K562 (cell line): ENCODE data around the gene LYST. TPM values are rescaled to one million over a fixed set of nuclear protein-coding genes. Genes with fewer than 3 reads are reported as not detected.

ENCODE experiments used
- ATAC-seq: fragments of 200-7000 bp; cut with Tn5 transposase; 3 replicates; pipeline ENCODE4 v1.9.1; 2020; ENCODE audit warnings: moderate library complexity
- BruUV-seq: library from RNA; stranded (reverse); fragments of 400-500 nt; replicated peaks from 2 replicates; lab custom pipeline; 2021; lab: Mats Ljungman, UMichigan
- CTCF ChIA-PET: fragments of 300-600 bp; formaldehyde crosslinking; extraction: SDS; loops from one replicate; lab custom pipeline; 2021; ENCODE audit warnings: low intra/inter-chr PET ratio; lab: Yijun Ruan, JAX
- POLR2A ChIA-PET: fragments of 300-600, 350-650 bp; sonication (Branson Sonifier 250); formaldehyde crosslinking; extraction: SDS; loops from one replicate; lab custom pipeline; 2021; ENCODE audit warnings: antibody characterized with exemption, inconsistent platforms; lab: Yijun Ruan, JAX
- DNase-seq, 4 experiments: peaks; one replicate each; pipeline versions ENCODE4 v3.0.0 to v3.0.0-alpha.2; 2011 to 2018; ENCODE audit warnings: low spot score in 3 of 4, mixed read lengths in 3 of 4; ENCODE audit errors: extremely low read depth in 1 of 4
- FAIRE-seq: peaks from 2 replicates; lab custom pipeline; 2011; peaks lifted over from hg19 to GRCh38; lab: Jason Lieb, UNC
- H2AFZ ChIP-seq: 2 replicates; pipeline ENCODE4 v1.6.0; 2011; ENCODE audit warnings: low read depth, low read length, control low read depth, inconsistent platforms
- H3K27ac ChIP-seq: fragments of 200-600 bp; 3 replicates; pipeline ENCODE4 v1.8.0; 2011; ENCODE audit warnings: low read depth, mild to moderate bottlenecking, control low read depth, inconsistent platforms, low read length, moderate library complexity, mixed read lengths; ENCODE audit errors: extremely low read depth
- H3K27me3 ChIP-seq, 2 experiments: fragments of 300-600 bp in 1 of 2; 2 replicates in 1 of 2; 3 replicates in 1 of 2; pipeline versions ENCODE4 v1.6.0 to v1.8.0; 2011; ENCODE audit warnings: inconsistent platforms in 2 of 2, low read length in 2 of 2, mild to moderate bottlenecking in 1 of 2, mixed read lengths in 1 of 2, moderate library complexity in 1 of 2; ENCODE audit not compliant: control insufficient read depth in 2 of 2, insufficient read depth in 2 of 2
- H3K36me3 ChIP-seq: fragments of 300-600 bp; 3 replicates; pipeline ENCODE4 v1.8.0; 2011; ENCODE audit warnings: mild to moderate bottlenecking, low read length, inconsistent platforms; ENCODE audit not compliant: control insufficient read depth, insufficient read depth
- H3K4me1 ChIP-seq, 2 experiments: fragments of 200-600 bp in 1 of 2; replicated peaks in 1 of 2; 2 replicates in 1 of 2; 3 replicates in 1 of 2; pipeline versions ENCODE4 v1.5.1 to v1.8.0; 2011; ENCODE audit warnings: inconsistent platforms in 2 of 2, low read length in 2 of 2, mild to moderate bottlenecking in 1 of 2, mixed read lengths in 1 of 2, moderate library complexity in 1 of 2; ENCODE audit not compliant: control insufficient read depth in 2 of 2, insufficient read depth in 2 of 2
- H3K4me2 ChIP-seq: 2 replicates; pipeline ENCODE4 v1.6.1; 2011; ENCODE audit warnings: low read length, control low read depth, inconsistent platforms, mixed read lengths; ENCODE audit not compliant: insufficient read depth
- H3K4me3 ChIP-seq: fragments of 200-600 bp; sonication (generic), shearing (Covaris generic); 2 replicates; pipeline ENCODE4 v1.5.1; 2016; ENCODE audit warnings: control low read depth, inconsistent platforms
- H3K79me2 ChIP-seq: fragments of 200-600 bp; 3 replicates; pipeline ENCODE4 v1.8.0; 2011; ENCODE audit warnings: low read length, inconsistent platforms; ENCODE audit not compliant: control insufficient read depth, insufficient read depth
- H3K9ac ChIP-seq, 2 experiments: 2 replicates each; pipeline versions ENCODE4 v1.6.0 to v1.6.1; 2011; ENCODE audit warnings: low read depth in 2 of 2, low read length in 2 of 2, control low read depth in 1 of 2, inconsistent platforms in 1 of 2, mild to moderate bottlenecking in 1 of 2, mixed read lengths in 1 of 2; ENCODE audit not compliant: insufficient read depth in 1 of 2
- H3K9me1 ChIP-seq: one replicate; pipeline ENCODE4 v1.6.0; 2011; ENCODE audit warnings: inconsistent platforms, mild to moderate bottlenecking, low read length, moderate library complexity; ENCODE audit not compliant: control insufficient read depth, insufficient read depth
- H3K9me3 ChIP-seq: replicated peaks from 2 replicates; pipeline ENCODE4 v1.5.1; 2011; ENCODE audit warnings: low read depth, low read length, inconsistent platforms; ENCODE audit not compliant: control insufficient read depth, insufficient read depth
- H4K20me1 ChIP-seq: replicated peaks from 2 replicates; pipeline ENCODE4 v1.6.1; 2011; ENCODE audit warnings: low read length, inconsistent platforms, mixed read lengths; ENCODE audit not compliant: control insufficient read depth, insufficient read depth
- C11orf30 ChIP-seq: fragments of 450-650 bp; IDR thresholded peaks from 2 replicates; pipeline ENCODE4 v1.6.1; 2016; ENCODE audit warnings: low read depth, mild to moderate bottlenecking
- CBX8 ChIP-seq: fragments of 200-600 bp; sonication (generic); IDR thresholded peaks from 2 replicates; pipeline ENCODE4 v1.6.1; 2012; ENCODE audit warnings: borderline replicate concordance, mixed run types, low read depth, mild to moderate bottlenecking, moderate library complexity, mixed read lengths, low read length, control low read depth, inconsistent platforms; ENCODE audit not compliant: poor library complexity, severe bottlenecking; ENCODE audit errors: extremely low read depth
- ESRRB ChIP-seq: fragments of 250-450 bp; sonication (Bioruptor Pico); IDR thresholded peaks from 2 replicates; pipeline ENCODE4 v1.5.0; 2020; ENCODE audit warnings: mild to moderate bottlenecking, moderate library complexity, borderline replicate concordance
- EWSR1 ChIP-seq: fragments of 450-650 bp; IDR thresholded peaks from 2 replicates; pipeline ENCODE4 v1.6.1; 2018; ENCODE audit warnings: borderline replicate concordance, mild to moderate bottlenecking, low read depth, moderate library complexity; ENCODE audit not compliant: partially characterized antibody
- FIP1L1 ChIP-seq: fragments of 200-400 bp; formaldehyde crosslinking; IDR thresholded peaks from 2 replicates; pipeline ENCODE4 v1.6.1; 2018; ENCODE audit warnings: mild to moderate bottlenecking, low read depth, low read length; ENCODE audit not compliant: poor library complexity, severe bottlenecking
- FOXM1 ChIP-seq, 2 experiments: fragments of 450-650 bp in 1 of 2; sonication (generic) in 1 of 2; formaldehyde crosslinking in 1 of 2; IDR thresholded peaks; 2 replicates each; pipeline versions ENCODE4 v1.6.1 to v1.9.0; 2017 to 2022; ENCODE audit warnings: low read depth in 2 of 2, mild to moderate bottlenecking in 2 of 2, missing genetic modification reagents in 1 of 2, moderate library complexity in 1 of 2
- FUS ChIP-seq: fragments of 200-400 bp; formaldehyde crosslinking; optimal IDR thresholded peaks from 2 replicates; pipeline ENCODE3; 2017; ENCODE audit warnings: low read depth, low read length
- LARP7 ChIP-seq: fragments of 450-650 bp; IDR thresholded peaks from 2 replicates; pipeline ENCODE4 v1.6.1; 2016
- MAFG ChIP-seq: fragments of 450-650 bp; conservative IDR thresholded peaks from 2 replicates; pipeline ENCODE4 v1.6.1; 2016; ENCODE audit warnings: missing genetic modification characterization, missing compliant biosample characterization
- SMARCE1 ChIP-seq: fragments of 450-650 bp; IDR thresholded peaks from 2 replicates; pipeline ENCODE4 v1.7.1; 2016; ENCODE audit warnings: mild to moderate bottlenecking
- SREBF1 ChIP-seq: fragments of 150-350 bp; IDR thresholded peaks from 2 replicates; pipeline ENCODE4 v1.6.1; 2014; ENCODE audit warnings: antibody characterized with exemption, low read depth, low read length, borderline replicate concordance
- SRSF7 ChIP-seq: fragments of 200-400 bp; formaldehyde crosslinking; optimal IDR thresholded peaks from 2 replicates; pipeline ENCODE3; 2017; ENCODE audit warnings: mild to moderate bottlenecking, low read depth, low read length
- ZNF184 ChIP-seq: sonication (generic); formaldehyde crosslinking; IDR thresholded peaks from 2 replicates; pipeline ENCODE4 v1.5.0; 2020; ENCODE audit warnings: missing genetic modification reagents
- ZNF316 ChIP-seq: fragments of 450-650 bp; IDR thresholded peaks from 2 replicates; pipeline ENCODE4 v1.6.1; 2016
- ZNF586 ChIP-seq: fragments of 450-650 bp; formaldehyde crosslinking; conservative IDR thresholded peaks from 2 replicates; pipeline ENCODE4 v1.4.0; 2020; ENCODE audit warnings: mild to moderate bottlenecking, moderate library complexity
- WGBS: fragments of 100-300 bp; shearing (Covaris generic); methylation state at CpG from one replicate; pipeline ENCODE4 v1.1.6; 2016; ENCODE audit warnings: low coverage, mixed read lengths; ENCODE audit not compliant: insufficient coverage; ENCODE audit errors: missing lambda C conversion rate; 5-methylcytosine and 5-hydroxymethylcytosine counted together
- in situ Hi-C: fragments of 300-500 bp; cut with MboI; formaldehyde crosslinking; loops from 4 replicates; pipeline ENCODE4 v1.15.0; 2018; ENCODE audit warnings: inconsistent platforms, mixed read lengths
- intact Hi-C: fragments of 100-400 bp; cut with micrococcal nuclease; formaldehyde crosslinking; loops from 2 replicates; pipeline ENCODE4 v1.14.2; 2022
- polyA plus RNA-seq, 8 experiments: library from polyadenylated mRNA; depleted of rRNA in 4 of 8; stranded (reverse) in 5 of 8; unstranded in 3 of 8; fragments of >200 nt; fragmentation: Nextera tagmentation in 2 of 8; fragmentation: Illumina TruSeq in 1 of 8; extraction: Ambion mirVana in 2 of 8; extraction: Trizol in 1 of 8; gene quantifications; 2 replicates each; pipeline versions ENCODE4 v1.2.1 to v1.2.3, GENCODE V29; 2011 to 2014; ENCODE audit warnings: inconsistent platforms in 1 of 8, missing spikeins in 1 of 8
- total RNA-seq, 7 experiments: library from RNA; depleted of rRNA in 6 of 7; stranded (reverse); fragments of >200 nt in 6 of 7; fragmentation: Illumina TruSeq in 2 of 7; extraction: Trizol in 2 of 7; gene quantifications; 2 replicates each; pipeline versions ENCODE4 v1.2.1 to v1.2.3, GENCODE V29; 2011 to 2021; ENCODE audit warnings: low replicate concordance in 1 of 7
- TF ChIP-seq, protein P1 (sequence below): sonication (generic); formaldehyde crosslinking; IDR thresholded peaks from 2 replicates; pipeline ENCODE4 v1.8.1; 2023; ENCODE audit warnings: mild to moderate bottlenecking, missing genetic modification reagents
- TF ChIP-seq, protein P2 (sequence below): fragments of 450-650 bp; IDR thresholded peaks from 2 replicates; pipeline ENCODE4 v1.6.1; 2016; ENCODE audit warnings: mild to moderate bottlenecking
- TF ChIP-seq, protein P3 (sequence below): fragments of 450-650 bp; IDR thresholded peaks from 2 replicates; pipeline ENCODE4 v1.6.1; 2017; ENCODE audit warnings: mild to moderate bottlenecking, moderate library complexity

The LYST gene
- total and polyA plus RNA-seq, 9 of the 15 experiments (the other 6 are each of a cell fraction or from before 2014, with no cell fraction given) = 0.73 to 2.4 (median 1.4) TPM

DNA sequence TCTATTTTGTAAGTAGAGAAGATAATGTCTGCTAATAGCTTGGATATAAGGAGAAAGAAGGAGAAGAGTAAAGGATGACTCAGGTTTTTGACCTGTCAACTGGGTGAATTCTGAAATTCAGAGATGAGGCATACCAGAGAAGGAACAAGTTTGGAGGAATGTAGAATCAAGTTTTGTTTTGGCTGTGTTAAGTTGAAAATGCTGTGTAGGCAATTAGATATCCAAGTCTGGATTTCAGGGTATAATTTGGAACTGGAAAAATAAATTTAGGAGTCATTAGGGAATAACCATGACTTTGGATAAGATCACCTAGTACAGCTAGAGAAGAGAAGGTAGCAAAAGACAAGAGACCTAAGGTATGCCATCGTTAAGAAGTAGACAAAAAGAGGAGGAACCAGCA is 194.7 kb downstream of the LYST start:
- H3K9me3 ChIP-seq = peaks cover 6% of the 10 kb centered on the region; the same call in 1 of the 2 replicates
- H3K4me1 ChIP-seq = no peaks in the 10 kb centered on the region
- no peak overlapping the region for H3K27ac ChIP-seq
- no peaks in the 10 kb centered on the region for H3K36me3 ChIP-seq
- H3K79me2 ChIP-seq = no peaks in the 10 kb centered on the region
- no peak for ATAC-seq
- no peak for DNase-seq
- H3K9ac ChIP-seq = no peak overlapping the region
- WGBS = 0% methylated on average over 1 of the region's 1 CpG
- TF ChIP-seq SMARCE1 = no peak
- no peak for TF ChIP-seq LARP7
- TF ChIP-seq ZNF586 (CRISPR knock-in tag) = no peak
- TF ChIP-seq CBX8 = no peak
- TF ChIP-seq FUS = no peak
- peak; percentile 62 for TF ChIP-seq C11orf30
- TF ChIP-seq SREBF1 = no peak
- TF ChIP-seq ZNF316 = peak; percentile 81
- TF ChIP-seq, protein P1, sequence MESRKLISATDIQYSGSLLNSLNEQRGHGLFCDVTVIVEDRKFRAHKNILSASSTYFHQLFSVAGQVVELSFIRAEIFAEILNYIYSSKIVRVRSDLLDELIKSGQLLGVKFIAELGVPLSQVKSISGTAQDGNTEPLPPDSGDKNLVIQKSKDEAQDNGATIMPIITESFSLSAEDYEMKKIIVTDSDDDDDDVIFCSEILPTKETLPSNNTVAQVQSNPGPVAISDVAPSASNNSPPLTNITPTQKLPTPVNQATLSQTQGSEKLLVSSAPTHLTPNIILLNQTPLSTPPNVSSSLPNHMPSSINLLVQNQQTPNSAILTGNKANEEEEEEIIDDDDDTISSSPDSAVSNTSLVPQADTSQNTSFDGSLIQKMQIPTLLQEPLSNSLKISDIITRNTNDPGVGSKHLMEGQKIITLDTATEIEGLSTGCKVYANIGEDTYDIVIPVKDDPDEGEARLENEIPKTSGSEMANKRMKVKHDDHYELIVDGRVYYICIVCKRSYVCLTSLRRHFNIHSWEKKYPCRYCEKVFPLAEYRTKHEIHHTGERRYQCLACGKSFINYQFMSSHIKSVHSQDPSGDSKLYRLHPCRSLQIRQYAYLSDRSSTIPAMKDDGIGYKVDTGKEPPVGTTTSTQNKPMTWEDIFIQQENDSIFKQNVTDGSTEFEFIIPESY (CRISPR knock-in tag) = no peak
- TF ChIP-seq, protein P2, sequence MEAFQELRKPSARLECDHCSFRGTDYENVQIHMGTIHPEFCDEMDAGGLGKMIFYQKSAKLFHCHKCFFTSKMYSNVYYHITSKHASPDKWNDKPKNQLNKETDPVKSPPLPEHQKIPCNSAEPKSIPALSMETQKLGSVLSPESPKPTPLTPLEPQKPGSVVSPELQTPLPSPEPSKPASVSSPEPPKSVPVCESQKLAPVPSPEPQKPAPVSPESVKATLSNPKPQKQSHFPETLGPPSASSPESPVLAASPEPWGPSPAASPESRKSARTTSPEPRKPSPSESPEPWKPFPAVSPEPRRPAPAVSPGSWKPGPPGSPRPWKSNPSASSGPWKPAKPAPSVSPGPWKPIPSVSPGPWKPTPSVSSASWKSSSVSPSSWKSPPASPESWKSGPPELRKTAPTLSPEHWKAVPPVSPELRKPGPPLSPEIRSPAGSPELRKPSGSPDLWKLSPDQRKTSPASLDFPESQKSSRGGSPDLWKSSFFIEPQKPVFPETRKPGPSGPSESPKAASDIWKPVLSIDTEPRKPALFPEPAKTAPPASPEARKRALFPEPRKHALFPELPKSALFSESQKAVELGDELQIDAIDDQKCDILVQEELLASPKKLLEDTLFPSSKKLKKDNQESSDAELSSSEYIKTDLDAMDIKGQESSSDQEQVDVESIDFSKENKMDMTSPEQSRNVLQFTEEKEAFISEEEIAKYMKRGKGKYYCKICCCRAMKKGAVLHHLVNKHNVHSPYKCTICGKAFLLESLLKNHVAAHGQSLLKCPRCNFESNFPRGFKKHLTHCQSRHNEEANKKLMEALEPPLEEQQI = no peak
- TF ChIP-seq MAFG (tag) = peak; percentile 67
- no peak for TF ChIP-seq SRSF7
- TF ChIP-seq, protein P3, sequence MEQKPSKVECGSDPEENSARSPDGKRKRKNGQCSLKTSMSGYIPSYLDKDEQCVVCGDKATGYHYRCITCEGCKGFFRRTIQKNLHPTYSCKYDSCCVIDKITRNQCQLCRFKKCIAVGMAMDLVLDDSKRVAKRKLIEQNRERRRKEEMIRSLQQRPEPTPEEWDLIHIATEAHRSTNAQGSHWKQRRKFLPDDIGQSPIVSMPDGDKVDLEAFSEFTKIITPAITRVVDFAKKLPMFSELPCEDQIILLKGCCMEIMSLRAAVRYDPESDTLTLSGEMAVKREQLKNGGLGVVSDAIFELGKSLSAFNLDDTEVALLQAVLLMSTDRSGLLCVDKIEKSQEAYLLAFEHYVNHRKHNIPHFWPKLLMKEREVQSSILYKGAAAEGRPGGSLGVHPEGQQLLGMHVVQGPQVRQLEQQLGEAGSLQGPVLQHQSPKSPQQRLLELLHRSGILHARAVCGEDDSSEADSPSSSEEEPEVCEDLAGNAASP = no peak
- TF ChIP-seq FIP1L1 = no peak
- no peak for TF ChIP-seq ZNF184 (CRISPR knock-in tag)
- no peak for TF ChIP-seq EWSR1
- no peak for TF ChIP-seq ESRRB (CRISPR knock-in tag)
- TF ChIP-seq FOXM1 (IDR thresholded peaks at IDR 0.05; ENCODE audit: low read depth) = no peak
- TF ChIP-seq FOXM1 (CRISPR knock-in tag; IDR thresholded peaks at IDR 0.05; ENCODE audit: low read depth) = no peak
- no peak overlapping the region for H3K4me2 ChIP-seq
- no peaks in the 10 kb centered on the region for H3K9me1 ChIP-seq
- ChIA-PET CTCF (no interaction called here), POLR2A (no interaction called here)
- peaks cover 0 to 4% of the 10 kb centered on the region in 2 experiments; a peak in 2 of 5 replicates for H3K27me3 ChIP-seq
- no peak overlapping the region for H3K4me3 ChIP-seq
- no peak for FAIRE-seq
- in situ Hi-C loops = no loop called here
- no peak overlapping the region for H2AFZ ChIP-seq
- BruUV-seq = no TSS peak
- no peaks in the 10 kb centered on the region for H4K20me1 ChIP-seq
- intact Hi-C loops = no loop called here
